Hepatocyte (in vitro differentiated cells): Measurements from ENCODE around the gene UGP2.

ENCODE experiments used
- EZH2 ChIP-seq: fragments of 200-600 bp; sonication (generic); IDR thresholded peaks from 2 replicates; pipeline ENCODE4 v1.6.1; 2016; ENCODE audit warnings: antibody characterized with exemption, mild to moderate bottlenecking, borderline replicate concordance
- EZH2phosphoT487 ChIP-seq: fragments of 200-600 bp; sonication (generic); IDR thresholded peaks from one replicate; pipeline ENCODE4 v1.6.1; 2018; ENCODE audit warnings: antibody characterized with exemption, mild to moderate bottlenecking, low read depth, moderate library complexity; ENCODE audit not compliant: unreplicated experiment, severe bottlenecking
- TF ChIP-seq, protein P1 (sequence below): fragments of 200-600 bp; sonication (generic); IDR thresholded peaks from 2 replicates; pipeline ENCODE4 v1.5.1; 2016; ENCODE audit warnings: antibody characterized with exemption, mild to moderate bottlenecking; ENCODE audit not compliant: poor library complexity

- TF ChIP-seq EZH2 (no peak), EZH2phosphoT487 (no peak)
- TF ChIP-seq, protein P1, sequence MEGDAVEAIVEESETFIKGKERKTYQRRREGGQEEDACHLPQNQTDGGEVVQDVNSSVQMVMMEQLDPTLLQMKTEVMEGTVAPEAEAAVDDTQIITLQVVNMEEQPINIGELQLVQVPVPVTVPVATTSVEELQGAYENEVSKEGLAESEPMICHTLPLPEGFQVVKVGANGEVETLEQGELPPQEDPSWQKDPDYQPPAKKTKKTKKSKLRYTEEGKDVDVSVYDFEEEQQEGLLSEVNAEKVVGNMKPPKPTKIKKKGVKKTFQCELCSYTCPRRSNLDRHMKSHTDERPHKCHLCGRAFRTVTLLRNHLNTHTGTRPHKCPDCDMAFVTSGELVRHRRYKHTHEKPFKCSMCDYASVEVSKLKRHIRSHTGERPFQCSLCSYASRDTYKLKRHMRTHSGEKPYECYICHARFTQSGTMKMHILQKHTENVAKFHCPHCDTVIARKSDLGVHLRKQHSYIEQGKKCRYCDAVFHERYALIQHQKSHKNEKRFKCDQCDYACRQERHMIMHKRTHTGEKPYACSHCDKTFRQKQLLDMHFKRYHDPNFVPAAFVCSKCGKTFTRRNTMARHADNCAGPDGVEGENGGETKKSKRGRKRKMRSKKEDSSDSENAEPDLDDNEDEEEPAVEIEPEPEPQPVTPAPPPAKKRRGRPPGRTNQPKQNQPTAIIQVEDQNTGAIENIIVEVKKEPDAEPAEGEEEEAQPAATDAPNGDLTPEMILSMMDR: no peak
Observed at GRCh38 chr2:63875131-63875527, 33.4 kb downstream of the UGP2 start.
